Measurements from ENCODE around the gene LDB2. TPM values are rescaled to one million over a fixed set of nuclear protein-coding genes. Genes with fewer than 3 reads are reported as not detected.

Gene LDB2
- total RNA-seq, 1 donor from 2014 or later: 34.3 TPM

GRCh38 chr4:16513876-16514275, 384.6 kb downstream of the LDB2 start:
- DNase-seq (ENCODE audit: missing footprints) (no peak), ATAC-seq (no peak)
- intact Hi-C loops (cut with DNase I): no loop called here

DNA sequence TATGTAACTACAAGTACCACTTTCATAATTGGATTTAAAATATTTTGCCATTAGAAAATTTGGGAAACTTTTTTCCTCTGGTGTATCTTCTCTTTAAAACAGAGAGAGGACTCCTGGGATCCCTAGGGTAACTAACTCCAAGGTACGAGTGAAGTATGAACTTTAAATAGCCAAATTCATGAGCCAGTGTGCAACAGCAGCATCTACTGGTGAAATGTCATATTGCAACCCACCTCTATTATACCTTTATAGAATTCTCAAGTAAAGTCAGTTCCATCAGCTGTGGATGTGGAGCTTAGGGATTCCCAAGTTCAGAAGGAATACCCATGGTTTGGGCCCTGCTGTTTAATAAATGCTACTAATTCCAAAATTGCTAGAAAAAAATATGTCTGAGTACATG, 389.5 kb downstream of the LDB2 start:
- ATAC-seq: no peak
- DNase-seq (ENCODE audit: missing footprints): no peak
- intact Hi-C loops (cut with DNase I): no loop called here

GRCh38 chr4:16505726-16506125, 392.7 kb downstream of the LDB2 start:
- ATAC-seq (peak; percentile 16), DNase-seq (ENCODE audit: missing footprints) (no peak)
- intact Hi-C loops (cut with DNase I): no loop called here

- intact Hi-C loops (cut with DNase I): no loop called here
- no peak for ATAC-seq
- no peak for DNase-seq (ENCODE audit: missing footprints)
Measured at GRCh38 chr4:16505267-16505666, 393.2 kb downstream of the LDB2 start.

DNA sequence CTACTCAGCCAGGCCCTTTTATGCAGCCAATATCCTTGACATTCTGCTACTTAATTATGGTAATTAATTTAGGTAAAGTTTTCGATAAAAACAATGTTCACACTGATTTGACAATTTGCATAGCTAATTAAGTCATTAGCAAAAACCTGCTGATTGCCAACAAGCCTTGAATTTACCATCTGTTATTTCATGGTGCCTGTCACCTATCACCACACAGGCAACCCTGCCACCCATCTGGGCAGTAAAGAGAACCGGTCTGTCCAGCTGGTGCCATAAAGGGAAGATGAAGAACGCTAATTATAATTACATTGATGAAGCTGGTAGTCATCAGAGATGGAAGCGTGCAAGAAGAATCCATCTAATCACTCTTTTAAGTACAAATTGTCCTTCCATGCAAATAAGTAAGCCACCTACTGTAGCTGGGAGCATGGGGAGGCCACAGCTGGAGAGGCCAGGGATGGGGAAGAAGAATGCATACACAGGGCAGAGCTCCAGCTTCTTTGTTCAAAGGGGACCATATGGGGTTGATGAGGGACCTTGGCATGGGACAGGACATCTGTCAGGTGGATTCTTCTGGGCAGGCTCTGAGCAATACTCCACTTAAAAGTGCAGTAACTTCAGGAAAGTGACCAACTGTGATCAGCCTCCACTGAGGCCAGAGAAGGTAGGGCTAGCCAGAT, 394.9 kb downstream of the LDB2 start:
- ATAC-seq (no peak), DNase-seq (ENCODE audit: missing footprints) (no peak)
- intact Hi-C loops (cut with DNase I): no loop called here

DNA sequence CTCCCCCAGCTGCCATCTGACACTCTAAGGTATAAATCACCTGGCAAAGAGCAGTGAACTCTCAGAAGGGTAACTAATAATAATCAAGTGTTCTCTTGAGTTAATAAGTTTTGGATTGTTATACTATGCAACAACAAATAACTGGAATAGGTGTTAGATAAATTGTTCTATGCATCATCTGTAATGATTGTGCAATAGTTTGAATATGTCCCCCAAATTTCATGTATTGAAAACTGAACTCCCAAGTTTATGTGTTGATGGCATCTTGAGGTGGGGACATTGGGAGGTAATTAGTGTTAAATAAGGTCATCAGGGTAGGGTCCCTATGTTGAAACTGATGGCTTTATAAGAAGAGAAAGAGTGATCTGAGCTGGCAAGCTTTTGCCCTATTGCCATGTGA, 399.5 kb downstream of the LDB2 start:
- no peak for ATAC-seq
- intact Hi-C loops (cut with DNase I): no loop called here
- DNase-seq (ENCODE audit: missing footprints): no peak

DNA sequence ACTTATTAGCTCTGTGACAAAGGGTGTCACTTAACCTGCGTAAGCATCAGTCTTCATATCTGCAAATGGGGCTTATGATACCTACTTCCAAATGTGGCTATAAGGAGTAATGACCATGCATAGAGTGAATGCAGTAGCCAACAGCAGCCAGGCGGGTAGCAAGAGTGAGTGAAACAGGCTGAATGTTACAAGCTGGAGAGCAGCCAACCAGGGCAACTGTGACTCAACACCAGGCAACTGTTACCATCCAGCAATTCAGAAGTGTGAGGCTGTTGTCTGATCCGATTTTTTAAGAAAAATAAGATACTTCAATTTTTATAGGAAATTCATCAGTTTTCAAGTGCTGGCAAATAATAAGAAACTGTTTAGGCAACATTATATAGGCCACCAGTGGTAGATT, 401.9 kb downstream of the LDB2 start:
- DNase-seq (ENCODE audit: missing footprints) (no peak), ATAC-seq (no peak)
- intact Hi-C loops (cut with DNase I): no loop called here

DNA sequence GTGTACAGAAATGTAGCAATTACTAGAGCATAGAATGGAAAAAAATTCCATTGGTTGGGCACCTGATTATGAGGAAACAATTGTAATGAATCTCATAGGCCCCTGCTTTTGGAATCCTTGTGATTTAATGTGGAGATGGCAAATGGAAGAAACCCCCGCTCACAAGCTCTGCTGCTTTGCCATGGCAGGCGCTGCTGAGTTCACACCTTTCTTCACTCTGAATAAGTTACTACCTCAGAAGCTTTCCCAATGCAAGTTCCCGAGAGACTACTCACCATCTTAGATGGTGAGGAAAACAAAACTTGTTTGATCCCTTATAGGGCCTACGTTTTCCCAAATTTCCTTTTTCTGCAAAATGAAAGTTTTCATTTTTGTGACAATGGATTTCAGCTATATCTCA, 405.6 kb downstream of the LDB2 start:
- intact Hi-C loops (cut with DNase I): no loop called here
- no peak for ATAC-seq
- no peak for DNase-seq (ENCODE audit: missing footprints)

DNA sequence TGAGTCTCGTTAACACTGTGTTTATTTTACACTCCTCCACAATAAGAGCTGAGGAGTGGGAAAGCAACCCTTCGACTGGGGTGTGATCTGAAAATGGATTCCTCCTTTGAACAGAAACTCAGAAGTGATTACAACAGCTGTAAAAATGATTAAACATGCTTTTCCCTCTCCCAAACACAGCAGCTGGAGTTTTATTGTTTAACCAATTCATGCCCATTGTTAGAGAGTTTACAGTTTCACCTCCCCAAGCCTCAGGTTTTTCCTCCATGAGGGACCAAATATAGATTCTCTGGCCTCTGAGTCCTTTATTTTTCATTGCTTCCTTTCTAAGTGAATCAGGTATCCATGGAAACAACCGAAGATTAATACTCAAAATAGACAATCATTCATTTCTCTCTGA, 409.2 kb downstream of the LDB2 start:
- intact Hi-C loops (cut with DNase I): no loop called here
- DNase-seq (ENCODE audit: missing footprints) (no peak), ATAC-seq (no peak)

- intact Hi-C loops (cut with DNase I): no loop called here
- ATAC-seq (no peak), DNase-seq (ENCODE audit: missing footprints) (no peak)
Measured at GRCh38 chr4:16488084-16488483, 410.4 kb downstream of the LDB2 start.

DNA sequence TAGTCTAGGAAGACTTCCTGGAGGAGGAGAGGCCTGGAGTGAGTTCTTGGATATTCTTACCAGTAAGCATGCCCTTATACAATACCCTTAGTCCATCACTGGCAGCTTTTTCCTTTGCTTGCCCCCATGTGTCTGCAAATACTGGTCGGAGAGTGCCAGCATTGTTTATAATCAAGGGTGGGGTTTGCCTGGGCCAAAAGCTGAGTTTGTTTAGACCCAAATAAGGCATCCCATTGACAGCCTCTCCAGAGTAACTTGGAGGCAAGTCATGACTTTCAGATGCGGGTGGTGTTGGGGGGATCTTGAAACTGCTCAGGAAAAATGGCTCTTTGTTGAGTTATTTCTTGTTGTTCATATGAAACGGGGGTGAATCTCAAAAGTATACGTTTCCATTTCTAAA, 413.7 kb downstream of the LDB2 start:
- intact Hi-C loops (cut with DNase I): no loop called here
- DNase-seq (ENCODE audit: missing footprints) (no peak), ATAC-seq (no peak)

DNA sequence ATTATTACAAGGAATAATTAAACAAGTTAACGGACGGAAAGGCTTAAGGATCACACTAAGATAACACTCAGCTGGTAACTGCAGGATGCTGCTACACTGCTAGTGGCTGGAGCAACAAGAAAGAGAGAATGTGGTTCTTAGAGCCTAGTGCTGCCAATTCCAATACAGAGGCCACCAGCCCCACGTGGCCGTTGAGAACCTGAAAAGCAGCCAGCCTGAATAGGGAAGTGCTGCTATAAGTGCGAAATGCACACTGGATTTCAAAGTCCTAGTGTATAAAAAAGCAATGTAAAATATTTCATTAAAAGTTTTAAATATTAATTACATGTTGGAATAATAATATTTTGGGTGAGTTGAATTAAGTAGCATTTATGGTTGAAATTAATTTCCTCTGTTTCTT, 414.9 kb downstream of the LDB2 start:
- DNase-seq (ENCODE audit: missing footprints) (no peak), ATAC-seq (no peak)
- intact Hi-C loops (cut with DNase I): no loop called here

DNA sequence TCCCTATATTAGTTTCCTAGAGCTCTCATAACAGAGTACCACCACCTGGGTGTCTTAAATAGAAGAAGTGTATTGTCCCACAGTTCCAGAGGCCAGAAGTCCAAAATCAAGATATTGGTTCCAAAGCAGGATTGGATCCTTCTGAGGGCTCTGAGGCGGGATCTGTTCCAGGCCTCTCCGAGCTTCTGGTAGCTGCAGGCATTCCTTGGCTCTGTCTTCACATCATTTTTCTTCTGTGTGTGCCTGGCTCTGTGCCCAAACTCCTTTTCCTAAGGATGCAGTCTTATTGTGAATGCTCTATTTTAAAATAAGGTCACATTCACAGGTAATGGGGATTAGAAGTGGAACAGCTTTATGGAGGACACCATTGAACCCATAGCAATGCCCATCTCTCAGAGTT, 418.4 kb downstream of the LDB2 start:
- no peak for DNase-seq (ENCODE audit: missing footprints)
- ATAC-seq: no peak
- intact Hi-C loops (cut with DNase I): no loop called here

DNA sequence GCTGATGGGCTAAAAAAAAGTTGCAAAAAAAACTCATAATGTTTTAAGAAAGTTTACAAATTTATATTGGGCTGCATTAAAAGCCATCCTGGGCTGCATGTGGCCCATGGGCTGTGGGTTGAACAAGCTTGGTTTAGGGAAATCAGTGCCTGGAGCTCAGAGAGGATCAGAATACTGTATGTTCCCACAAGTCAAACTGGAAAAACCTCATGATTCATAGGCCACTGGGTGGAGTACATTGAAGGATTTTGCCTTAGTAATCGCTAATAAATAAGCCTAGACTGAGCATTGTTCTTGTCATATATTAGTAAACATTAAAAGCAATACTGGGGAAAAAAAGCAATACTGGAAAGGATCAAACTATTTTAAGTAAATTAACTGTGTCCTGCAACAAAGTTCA, 425.9 kb downstream of the LDB2 start:
- DNase-seq (ENCODE audit: missing footprints) (no peak), ATAC-seq (no peak)
- intact Hi-C loops (cut with DNase I): no loop called here

- no peak for DNase-seq (ENCODE audit: missing footprints)
- no peak for ATAC-seq
- intact Hi-C loops (cut with DNase I): no loop called here
Measured at GRCh38 chr4:16467061-16467460, 431.4 kb downstream of the LDB2 start.

DNA sequence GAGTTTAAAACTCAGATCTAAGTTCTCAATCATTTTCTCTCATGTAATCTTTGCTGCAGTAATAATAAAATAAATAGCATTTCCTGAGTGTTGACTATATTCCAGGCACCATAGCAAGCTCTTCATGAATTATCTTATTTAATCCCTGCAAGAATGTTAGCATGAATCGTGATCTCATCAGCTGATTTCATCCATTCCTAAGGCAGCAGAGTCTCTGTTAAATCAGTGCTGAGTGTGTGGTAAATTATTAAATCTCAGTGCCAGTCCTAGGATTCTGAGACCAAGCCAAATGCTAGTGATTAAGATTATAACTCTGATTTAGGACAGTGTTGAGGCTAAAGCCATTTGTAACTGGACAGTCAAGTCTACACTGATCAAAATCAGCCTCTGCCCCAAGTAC, 431.9 kb downstream of the LDB2 start:
- DNase-seq (ENCODE audit: missing footprints) (no peak), ATAC-seq (no peak)
- intact Hi-C loops (cut with DNase I): no loop called here

- DNase-seq (ENCODE audit: missing footprints) (no peak), ATAC-seq (no peak)
- intact Hi-C loops (cut with DNase I): no loop called here
Measured at GRCh38 chr4:16464651-16465050, 433.8 kb downstream of the LDB2 start.

- no peak for ATAC-seq
- intact Hi-C loops (cut with DNase I): no loop called here
- no peak for DNase-seq (ENCODE audit: missing footprints)
Measured at GRCh38 chr4:16462656-16463055, 435.8 kb downstream of the LDB2 start.

- intact Hi-C loops (cut with DNase I): no loop called here
- ATAC-seq (no peak), DNase-seq (ENCODE audit: missing footprints) (no peak)
Measured at GRCh38 chr4:16461362-16461761, 437.1 kb downstream of the LDB2 start.

GRCh38 chr4:16457944-16458343, 440.5 kb downstream of the LDB2 start:
- DNase-seq (ENCODE audit: missing footprints) (no peak), ATAC-seq (no peak)
- intact Hi-C loops (cut with DNase I): no loop called here
